Measurements from ENCODE around the gene PPM1H. TPM values are rescaled to one million over a fixed set of nuclear protein-coding genes. Genes with fewer than 3 reads are reported as not detected.

PPM1H gene
- total and polyA plus RNA-seq, 2 of the 8 experiments (the other 6 are each of a cell fraction or from before 2014, with no cell fraction given) = 16.4 to 36.1 TPM

- Histone ChIP-seq H3K56ac (replicated peaks; ENCODE audit: insufficient read length, low read depth, low read length) (no peak overlapping the region), H3K9me3 (ENCODE audit: insufficient read depth in 2 of 2, low read depth in 1 of 2, low read length in 1 of 2) (no peaks in the 10 kb centered on the region), H3K14ac (ENCODE audit: insufficient read length) (no peak overlapping the region), H2BK12ac (ENCODE audit: low read depth, low read length) (no peak overlapping the region), H3K4me3 (ENCODE audit: extremely low read depth in 1 of 4, insufficient read depth in 2 of 4, low read depth in 3 of 4, low read length in 4 of 4) (no peak overlapping the region), H4K20me1 (replicated peaks in 1 of 2; ENCODE audit: control insufficient read depth in 1 of 2, insufficient read depth in 2 of 2, low read length in 2 of 2) (peaks cover 0 to 3% of the 10 kb centered on the region in 2 experiments), H4K8ac (ENCODE audit: extremely low read depth, insufficient read depth, low read length) (no peak overlapping the region), H2BK5ac (ENCODE audit: low read depth, low read length) (peak overlapping the region; percentile 27; the same call in 1 of the 2 replicates), H3K4me2 (ENCODE audit: insufficient read depth in 1 of 2, low read depth in 2 of 2, low read length in 2 of 2) (no peak overlapping the region), H3K23ac (ENCODE audit: insufficient read length) (no peak overlapping the region), H2BK20ac (ENCODE audit: low read length) (no peak overlapping the region; the same call in 1 of the 2 replicates), H3K4ac (replicated peaks; ENCODE audit: insufficient read length, low read depth, low read length) (no peak overlapping the region), H3K18ac (ENCODE audit: extremely low read depth, low read length) (no peak overlapping the region), H4K5ac (ENCODE audit: insufficient read length, low read depth, low read length) (no peak overlapping the region), H3K9ac (replicated peaks in 1 of 4; ENCODE audit: extremely low read depth in 1 of 4, low read depth in 3 of 4, low read length in 3 of 4) (no peak overlapping the region), H2BK15ac (ENCODE audit: low read length) (no peak overlapping the region; the same call in 1 of the 2 replicates), H3K27me3 (replicated peaks in 1 of 4; ENCODE audit: control insufficient read depth in 3 of 4, extremely low read depth in 1 of 4, insufficient read depth in 3 of 4, low read length in 3 of 4) (no peaks in the 10 kb centered on the region), H2AK5ac (ENCODE audit: low read depth, low read length) (no peak overlapping the region), H3K27ac (ENCODE audit: low read depth, low read length) (no peak overlapping the region), H3K79me1 (ENCODE audit: low read depth, low read length) (0 out of 2 replicates have a peak, but pooled peaks cover 5% of the 10 kb centered on the region), H4K91ac (replicated peaks; ENCODE audit: insufficient read length, low read length) (no peak overlapping the region), H3K4me1 (replicated peaks in 1 of 4; ENCODE audit: control insufficient read depth in 3 of 4, insufficient read depth in 4 of 4, low read length in 3 of 4) (peaks cover 0 to 3% (median 1%) of the 10 kb centered on the region in 4 experiments; a peak in 2 of 7 replicates), H2AFZ (ENCODE audit: low read length) (no peak overlapping the region), H3K36me3 (ENCODE audit: control insufficient read depth in 2 of 4, insufficient read depth in 4 of 4, low read length in 3 of 4) (peaks cover 0 to 2% (median 0%) of the 10 kb centered on the region in 4 experiments; a peak in 1 of 8 replicates), H3K23me2 (ENCODE audit: low read depth, low read length) (no peaks in the 10 kb centered on the region), H3K79me2 (ENCODE audit: control insufficient read depth in 1 of 2, insufficient read depth in 2 of 2, low read length in 2 of 2) (peaks cover 0 to 11% of the 10 kb centered on the region in 2 experiments; a peak in 3 of 4 replicates), H2BK120ac (replicated peaks; ENCODE audit: low read depth, low read length) (no peak overlapping the region)
- FAIRE-seq (no peak), DNase-seq (ENCODE audit: low read depth in 1 of 2, low spot score in 2 of 2) (no peak)
- 95% methylated on average over 7 of the region's 7 CpGs; no CpG with 5 or more reads in 1 of the 2 experiments for WGBS, 2 experiments (ENCODE audit: extremely low coverage in 1 of 2, insufficient coverage in 1 of 2, insufficient read length in 1 of 2, insufficient replicate concordance in 2 of 2, low coverage in 1 of 2, low lambda C conversion rate in 2 of 2, missing lambda C conversion rate in 1 of 2)
- ChIA-PET POLR2A (ENCODE audit: partially characterized antibody) (no interaction called here), CTCF (ENCODE audit: partially characterized antibody) (interaction anchor here (0.9 to 1.7 kb wide), 3 partner anchors 13 to 237 kb away, joined by 3 to 5 read pairs (median 4); no protein-coding TSS in a partner anchor)
- TF ChIP-seq JUN (IDR thresholded peaks at IDR 0.05; ENCODE audit: low read depth, low read length) = no peak
Measured at GRCh38 chr12:62832027-62832426, 102.9 kb downstream of the PPM1H start.
